Right renal pelvis (tissue), 4 donors: ENCODE results near the gene FAH. TPM values are rescaled to one million over a fixed set of nuclear protein-coding genes. Genes with fewer than 3 reads are reported as not detected.
A peak's percentile ranks its signal among the peaks of the same experiment; 100 is the strongest.

Experiments used
- DNase-seq, 4 donors: peaks; one replicate each; pipeline ENCODE4 v3.0.0-alpha.2; 2013; ENCODE audit warnings: low read depth in 4 of 4, low spot score in 3 of 4, missing footprints in 1 of 4
- polyA plus RNA-seq, 4 donors: library from polyadenylated mRNA; unstranded; fragments of 120-200 nt; gene quantifications; one replicate each; pipeline ENCODE4 v1.2.1, GENCODE V29; 2013; ENCODE audit not compliant: insufficient read length in 4 of 4

The FAH gene
- polyA plus RNA-seq, 4 donors: 32.2 to 44.2 (median 37.2) TPM

DNA sequence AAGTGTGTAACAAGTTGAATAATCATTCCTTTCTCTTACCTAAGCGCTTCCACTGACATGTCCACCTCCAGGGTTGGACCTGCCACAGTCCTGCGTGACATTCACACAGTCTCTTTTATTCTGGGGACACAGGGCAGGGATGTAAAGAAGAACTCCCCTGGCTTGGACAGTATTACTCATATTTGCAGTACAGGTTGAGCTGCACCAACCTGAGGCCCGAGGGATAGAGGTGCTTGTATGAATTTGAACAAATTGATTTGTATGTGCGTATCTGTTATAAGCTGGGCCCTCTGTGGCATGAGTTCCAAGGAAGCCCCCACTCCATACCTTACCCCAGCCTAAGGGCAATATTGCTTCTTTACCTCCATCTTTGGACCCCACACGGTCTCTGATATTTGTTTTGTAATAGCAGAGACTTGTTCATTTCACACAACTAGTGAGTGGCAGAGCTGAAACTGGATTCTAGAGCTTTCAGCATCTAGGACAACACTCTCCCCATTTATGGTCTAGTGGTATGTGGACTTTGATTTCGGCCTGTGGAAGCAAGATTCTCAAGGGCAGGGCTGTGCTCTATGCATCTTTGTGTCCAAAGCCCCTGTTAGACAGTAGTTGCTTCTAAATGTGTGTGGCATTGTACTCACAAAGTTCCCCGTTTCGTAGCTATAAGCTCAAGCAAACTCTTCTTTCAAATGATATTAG lies 39.2 kb downstream of the FAH start:
- no peak for DNase-seq

DNA sequence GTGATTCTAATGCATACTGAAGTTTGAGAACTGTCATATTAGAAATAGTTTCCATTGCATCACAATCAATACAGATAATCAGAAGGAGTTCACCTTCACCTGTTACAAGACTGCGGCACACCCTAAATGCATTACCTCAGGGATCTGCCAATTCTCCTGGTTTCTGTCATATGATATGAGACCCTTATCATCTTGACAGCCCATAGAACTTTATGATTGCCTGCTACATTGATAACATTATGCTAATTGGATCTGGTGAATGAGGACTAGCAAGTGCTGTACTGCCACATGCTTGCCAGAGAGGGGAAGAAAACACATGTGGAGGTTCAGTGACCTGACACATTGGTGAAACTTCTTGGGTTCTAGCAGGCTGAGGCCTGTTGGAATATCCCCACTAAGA lies 41.4 kb downstream of the FAH start:
- DNase-seq: no peak

- DNase-seq: no peak
These were observed 42.1 kb downstream of the FAH start for GRCh38 chr15:80194914-80195313.

- DNase-seq: no peak
These were observed 46.6 kb downstream of the FAH start for GRCh38 chr15:80199366-80199765.

DNA sequence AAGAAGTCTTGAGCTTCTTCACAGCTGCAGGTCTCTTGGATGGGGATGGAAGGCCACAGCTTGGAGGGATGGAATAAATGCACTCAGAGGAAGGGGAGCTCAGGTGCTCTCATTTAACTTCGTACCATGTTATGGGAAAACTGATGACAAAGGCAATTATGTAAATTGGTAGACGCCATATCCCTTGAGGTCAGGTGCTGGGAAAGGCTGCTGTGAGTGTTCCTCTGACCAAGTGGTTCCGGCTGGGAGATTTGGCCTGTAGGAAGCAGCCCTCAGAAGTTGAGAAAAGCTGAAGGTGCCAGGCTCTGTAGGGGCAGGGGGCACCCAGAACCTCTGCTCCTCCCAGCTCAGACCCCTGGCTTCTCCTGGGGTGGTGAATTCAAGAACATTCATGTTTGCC lies 47.1 kb downstream of the FAH start:
- no peak for DNase-seq

- no peak for DNase-seq
These were observed 48.6 kb downstream of the FAH start for GRCh38 chr15:80201256-80202015.

DNA sequence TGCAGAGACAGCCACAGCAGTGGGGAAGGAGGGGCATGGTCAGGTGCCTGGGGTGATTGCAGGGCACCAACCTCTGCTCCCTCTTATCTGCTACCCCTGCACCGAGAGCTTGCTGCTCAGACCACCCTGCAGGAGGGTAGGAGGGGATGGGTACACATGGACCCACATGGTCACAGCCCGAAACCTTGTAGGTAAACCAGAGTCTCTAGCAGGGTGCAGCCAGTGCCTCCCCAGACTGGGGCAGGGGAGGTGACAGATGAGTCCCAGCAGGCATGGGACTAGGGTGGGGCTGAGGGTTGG lies 49.2 kb downstream of the FAH start:
- no peak for DNase-seq

DNA sequence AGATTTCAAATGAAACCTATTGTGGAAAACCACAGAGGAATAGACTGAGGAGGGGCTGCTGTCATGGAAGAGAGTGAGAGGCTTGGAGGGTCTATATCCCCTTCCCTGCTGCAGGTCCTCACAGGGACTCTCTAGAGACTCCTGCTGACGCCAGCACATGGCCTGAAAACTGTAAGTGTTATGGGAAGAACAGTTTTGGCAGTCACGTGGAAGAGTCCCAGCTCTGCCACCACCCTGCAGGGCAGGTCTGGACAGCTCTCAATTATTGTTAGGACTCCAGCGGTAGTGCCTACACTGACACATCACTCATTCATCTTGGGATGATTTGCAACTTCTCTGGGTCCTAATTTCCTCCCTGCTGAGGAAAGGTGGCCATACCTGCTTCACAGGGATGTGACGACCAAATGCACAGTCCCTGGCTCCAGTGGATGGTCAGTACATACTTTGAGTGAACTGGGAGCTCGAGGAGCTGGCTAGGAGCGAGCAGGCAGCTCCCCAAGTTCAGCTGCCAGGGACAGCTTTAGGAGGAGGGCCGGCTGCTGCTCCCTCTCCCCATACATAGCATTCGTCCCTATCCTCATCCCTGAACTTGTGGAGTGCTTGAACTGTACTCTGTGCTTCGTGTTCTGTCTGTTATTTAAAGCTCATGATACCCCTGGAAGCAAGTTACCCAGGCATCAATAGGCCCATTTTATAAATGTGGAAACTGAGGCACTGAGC lies 50.0 kb downstream of the FAH start:
- no peak for DNase-seq

- no peak for DNase-seq
These were observed 50.6 kb downstream of the FAH start for GRCh38 chr15:80203361-80203885.

DNA sequence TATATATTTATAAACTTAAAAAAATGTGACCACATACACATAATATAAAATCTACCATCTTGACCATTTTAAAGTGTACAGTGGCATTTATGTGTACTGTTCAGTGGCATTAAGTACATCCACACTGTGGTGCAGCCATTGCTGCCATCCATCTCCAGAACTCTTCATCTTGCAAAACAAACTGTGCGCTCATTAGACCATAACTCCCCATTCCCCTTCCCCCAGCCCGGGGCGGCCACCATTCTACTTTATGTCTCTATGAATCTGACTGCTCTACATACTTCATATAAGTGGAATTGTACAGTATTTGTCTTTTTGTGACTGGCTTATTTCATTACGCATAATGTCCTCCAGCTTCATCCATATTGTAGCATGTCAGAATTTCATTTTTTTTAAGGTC lies 51.4 kb downstream of the FAH start:
- DNase-seq: no peak

GRCh38 chr15:80207887-80208286 lies 55.1 kb downstream of the FAH start:
- DNase-seq: peak in 1 of 4 donors; percentile 2

GRCh38 chr15:80208758-80209734 lies 56.2 kb downstream of the FAH start:
- DNase-seq: no peak

DNA sequence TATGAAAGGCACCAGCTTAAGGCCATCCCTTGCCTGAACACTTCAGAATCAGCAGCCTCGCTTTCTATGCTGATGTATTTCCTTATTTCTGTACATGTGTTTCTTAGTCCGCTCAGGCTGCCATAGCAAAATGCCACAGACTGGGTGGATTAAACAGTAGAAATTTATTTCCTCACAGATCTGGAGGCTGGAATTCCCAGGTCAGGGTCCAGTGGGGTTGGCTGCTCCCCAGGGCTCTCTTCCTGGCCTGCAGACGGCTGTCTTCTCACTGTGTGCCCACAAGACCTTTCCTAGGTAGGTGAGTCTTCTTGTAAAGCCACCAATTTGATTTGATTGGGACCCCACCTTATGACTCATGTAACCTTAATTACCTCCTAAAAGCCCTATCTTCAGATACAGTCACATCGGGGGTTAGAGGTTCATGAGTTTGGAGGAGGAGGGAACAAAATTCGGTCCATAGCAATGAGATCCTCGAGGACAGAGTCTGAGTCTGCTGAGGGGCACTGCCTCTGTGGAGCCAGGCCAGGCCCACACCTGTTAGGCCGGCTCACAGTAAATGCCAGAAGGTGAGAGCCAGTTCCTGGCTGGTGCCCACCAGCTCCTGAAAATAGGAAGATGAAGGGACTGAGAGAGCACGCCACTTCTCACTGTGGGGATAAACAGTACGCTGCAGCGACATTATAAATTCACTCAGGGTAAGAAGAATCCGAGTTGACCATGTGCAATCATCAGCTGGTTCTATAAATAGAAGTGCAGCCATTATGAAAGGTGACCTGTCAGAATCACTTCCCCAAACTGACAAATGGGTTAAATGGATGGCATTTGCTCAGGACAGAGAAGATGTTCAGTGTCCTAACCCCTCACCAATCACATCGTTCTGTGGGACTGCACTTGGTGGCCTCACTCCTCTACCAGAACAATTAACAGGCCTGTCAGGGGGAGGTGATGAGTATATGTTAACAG lies 58.1 kb downstream of the FAH start:
- no peak for DNase-seq

GRCh38 chr15:80211976-80212375 lies 59.2 kb downstream of the FAH start:
- no peak for DNase-seq

DNA sequence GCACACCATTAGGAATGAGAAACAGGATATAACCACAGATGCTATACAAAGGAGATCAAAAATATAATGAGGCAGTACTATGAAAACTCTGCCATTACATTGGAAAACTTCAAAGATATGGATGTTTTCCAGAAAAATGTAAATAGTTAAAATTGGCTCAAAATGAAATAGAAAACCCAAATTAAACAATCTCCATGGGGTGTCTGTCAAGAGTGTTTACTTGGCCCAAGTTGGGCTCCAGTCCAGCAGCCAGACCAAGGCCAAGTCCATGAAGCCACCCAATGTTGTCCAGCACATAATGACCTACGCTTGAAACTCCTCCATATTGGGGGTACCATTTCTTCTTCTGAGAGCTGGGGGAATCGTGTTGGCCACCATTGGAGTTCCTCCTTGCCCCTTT lies 62.1 kb downstream of the FAH start:
- no peak for DNase-seq

DNA sequence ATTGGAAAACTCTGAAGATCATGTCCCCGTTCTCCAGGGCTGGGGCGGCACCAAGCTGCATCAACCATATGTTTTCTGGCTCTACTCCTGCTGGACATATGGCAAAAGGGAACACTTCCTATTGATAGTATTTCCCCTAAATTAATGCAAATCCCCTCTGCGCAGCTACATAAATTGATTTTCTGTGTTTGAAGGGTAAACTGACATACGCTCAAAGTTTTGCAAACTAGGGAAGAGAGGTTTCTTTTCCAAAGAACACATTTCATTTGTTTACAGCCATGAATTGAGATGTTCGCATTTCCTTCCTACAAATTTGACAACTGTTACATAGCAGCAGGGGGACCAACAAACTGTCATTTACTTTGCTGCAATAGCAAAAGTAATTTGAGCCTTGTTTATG lies 63.3 kb downstream of the FAH start:
- no peak for DNase-seq

GRCh38 chr15:80216911-80217310 lies 64.1 kb downstream of the FAH start:
- no peak for DNase-seq

- no peak for DNase-seq
These were observed 64.6 kb downstream of the FAH start for GRCh38 chr15:80217327-80217900.

DNA sequence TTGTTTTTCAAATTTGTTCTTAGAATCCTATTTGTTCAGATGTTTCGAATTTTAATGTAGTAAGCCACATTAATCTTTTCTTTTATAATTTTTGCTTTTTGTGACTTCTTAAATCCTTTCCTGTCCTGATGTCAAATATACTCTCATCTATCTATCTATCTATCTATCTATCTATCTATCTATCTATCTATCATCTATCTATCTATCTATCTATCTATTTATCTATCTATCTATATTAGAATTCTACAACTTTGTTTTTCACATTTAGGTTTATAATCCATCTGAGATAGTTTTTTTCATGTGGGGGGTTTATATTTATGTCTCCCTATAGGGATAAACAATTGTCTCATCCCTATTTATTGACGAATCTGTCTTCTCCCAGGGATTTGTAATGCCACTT lies 67.2 kb downstream of the FAH start:
- no peak for DNase-seq
